ENCODE measurements around the gene RGP1.

The RGP1 gene

DNA sequence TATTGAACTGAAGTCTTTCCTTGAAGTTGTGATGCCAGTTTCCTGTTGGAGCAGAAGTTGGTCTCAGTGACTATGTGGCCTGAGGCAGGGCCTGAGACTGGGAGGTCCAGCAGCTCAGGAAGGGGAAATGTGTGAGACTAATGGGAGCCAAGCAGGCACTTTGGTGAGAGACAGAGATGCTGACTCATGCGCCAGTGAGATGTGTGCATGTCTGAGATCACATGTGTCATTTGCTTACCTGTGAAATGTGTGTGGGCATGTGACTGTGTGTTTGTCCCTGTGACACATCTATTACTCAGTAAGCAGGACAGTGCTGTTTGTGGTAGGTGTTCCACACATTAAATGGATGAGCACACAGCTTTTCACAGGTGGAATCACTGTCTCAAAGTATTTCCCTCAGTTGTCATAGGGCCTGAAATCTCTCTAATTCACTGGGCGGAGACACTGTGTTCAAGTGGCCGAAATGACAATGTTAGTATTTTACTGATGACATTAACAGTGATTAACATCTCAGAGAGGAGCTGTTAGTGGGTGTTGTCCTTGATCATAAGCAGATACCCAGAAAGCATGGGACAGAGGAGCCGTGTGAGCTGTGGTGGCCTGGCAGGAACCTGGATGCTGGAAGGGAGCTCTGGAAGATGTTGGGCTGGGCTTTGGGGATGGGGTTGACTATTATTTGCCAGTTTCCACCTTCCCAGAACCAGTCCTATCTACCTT lies 49.7 kb downstream of the RGP1 start:
- Histone ChIP-seq H3K36me3 (ENCODE audit: control insufficient read depth in 1 of 2, insufficient read depth in 2 of 2, low read length in 2 of 2) (peaks cover 8 to 24% of the 10 kb centered on the region in 2 donors), H3K9me3 (ENCODE audit: control insufficient read depth in 1 of 2, low read length in 2 of 2) (no peaks in the 10 kb centered on the region), H3K27ac (ENCODE audit: low read depth, low read length) (no peak overlapping the region), H3K27me3 (ENCODE audit: control insufficient read depth in 1 of 2, insufficient read depth in 2 of 2, low read length in 2 of 2) (no peaks in the 10 kb centered on the region), H3K4me3 (ENCODE audit: low read depth in 1 of 2, low read length in 2 of 2) (no peak overlapping the region), H3K9ac (ENCODE audit: low read depth in 1 of 2, low read length in 2 of 2) (no peak overlapping the region), H3K4me1 (ENCODE audit: control insufficient read depth in 1 of 2, insufficient read depth in 2 of 2, low read length in 2 of 2) (no peaks in the 10 kb centered on the region)

DNA sequence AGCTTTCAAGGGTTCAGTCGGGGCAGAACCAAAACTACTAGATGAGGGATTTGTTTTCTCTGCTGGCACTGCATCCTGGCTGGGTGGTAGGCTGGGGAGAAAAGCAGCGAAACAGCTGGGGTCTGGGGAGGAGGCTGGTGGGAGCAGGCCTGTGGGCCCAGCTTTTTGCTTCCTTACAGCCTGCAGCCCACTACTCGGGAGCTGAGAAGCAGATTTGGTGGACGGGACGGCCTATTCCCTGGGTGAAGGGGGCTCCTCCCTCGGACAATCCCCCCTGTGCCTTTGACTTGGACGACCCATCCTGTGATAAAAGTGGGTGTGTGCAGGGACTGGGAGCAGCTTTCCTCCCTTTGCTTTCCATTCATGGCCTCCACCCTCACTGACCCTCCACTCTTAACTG lies 51.4 kb downstream of the RGP1 start:
- Histone ChIP-seq H3K9me3 (ENCODE audit: control insufficient read depth in 1 of 2, low read length in 2 of 2) (no peaks in the 10 kb centered on the region), H3K4me1 (ENCODE audit: control insufficient read depth in 1 of 2, insufficient read depth in 2 of 2, low read length in 2 of 2) (no peaks in the 10 kb centered on the region), H3K9ac (ENCODE audit: low read depth in 1 of 2, low read length in 2 of 2) (no peak overlapping the region), H3K4me3 (ENCODE audit: low read depth in 1 of 2, low read length in 2 of 2) (no peak overlapping the region), H3K36me3 (ENCODE audit: control insufficient read depth in 1 of 2, insufficient read depth in 2 of 2, low read length in 2 of 2) (peaks cover 11 to 31% of the 10 kb centered on the region in 2 donors), H3K27me3 (ENCODE audit: control insufficient read depth in 1 of 2, insufficient read depth in 2 of 2, low read length in 2 of 2) (no peaks in the 10 kb centered on the region), H3K27ac (ENCODE audit: low read depth, low read length) (no peak overlapping the region)

DNA sequence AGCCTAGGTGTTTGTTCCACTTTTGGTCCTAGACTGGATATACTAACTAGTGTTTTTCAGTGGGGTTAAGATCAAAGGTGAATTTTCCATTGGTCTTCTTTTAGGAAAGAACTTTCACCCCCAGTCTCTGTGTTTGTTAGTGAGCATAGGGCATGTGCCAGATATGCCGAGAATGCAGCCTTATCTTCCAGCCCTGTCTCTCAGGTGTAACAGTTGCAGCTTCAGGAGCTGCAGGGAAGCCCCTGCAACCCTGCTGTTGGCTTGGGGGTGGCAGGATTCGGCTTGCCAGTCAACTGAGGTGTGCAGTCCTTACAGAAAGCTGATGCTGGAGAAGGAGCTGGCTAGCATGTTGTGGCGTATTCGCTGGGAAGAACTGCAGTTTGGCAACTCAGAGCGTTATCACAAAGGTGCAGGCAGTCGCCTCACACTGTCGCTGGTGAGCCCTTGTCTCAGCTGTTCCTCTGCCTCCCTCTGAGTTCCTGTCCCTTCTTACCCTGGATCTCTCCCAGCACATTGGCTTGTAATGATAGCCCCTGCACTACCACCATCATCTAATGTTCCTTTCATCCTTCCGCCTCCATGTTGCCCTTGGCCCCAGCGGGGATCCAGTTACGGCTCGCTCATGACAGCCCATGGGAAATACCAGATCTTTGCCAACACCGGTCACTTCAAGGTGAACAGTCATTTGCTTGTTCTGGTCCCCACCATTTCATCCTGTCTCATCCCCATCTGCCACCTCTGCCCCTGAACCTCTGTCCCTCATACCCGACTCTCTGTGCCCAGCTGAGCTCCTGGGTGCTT lies 52.4 kb downstream of the RGP1 start:
- Histone ChIP-seq H3K27me3 (ENCODE audit: control insufficient read depth in 1 of 2, insufficient read depth in 2 of 2, low read length in 2 of 2) (no peaks in the 10 kb centered on the region), H3K27ac (ENCODE audit: low read depth, low read length) (no peak overlapping the region), H3K9me3 (ENCODE audit: control insufficient read depth in 1 of 2, low read length in 2 of 2) (no peaks in the 10 kb centered on the region), H3K36me3 (ENCODE audit: control insufficient read depth in 1 of 2, insufficient read depth in 2 of 2, low read length in 2 of 2) (peaks cover 17 to 41% of the 10 kb centered on the region in 2 donors), H3K4me3 (ENCODE audit: low read depth in 1 of 2, low read length in 2 of 2) (no peak overlapping the region), H3K4me1 (ENCODE audit: control insufficient read depth in 1 of 2, insufficient read depth in 2 of 2, low read length in 2 of 2) (no peaks in the 10 kb centered on the region), H3K9ac (ENCODE audit: low read depth in 1 of 2, low read length in 2 of 2) (no peak overlapping the region)

DNA sequence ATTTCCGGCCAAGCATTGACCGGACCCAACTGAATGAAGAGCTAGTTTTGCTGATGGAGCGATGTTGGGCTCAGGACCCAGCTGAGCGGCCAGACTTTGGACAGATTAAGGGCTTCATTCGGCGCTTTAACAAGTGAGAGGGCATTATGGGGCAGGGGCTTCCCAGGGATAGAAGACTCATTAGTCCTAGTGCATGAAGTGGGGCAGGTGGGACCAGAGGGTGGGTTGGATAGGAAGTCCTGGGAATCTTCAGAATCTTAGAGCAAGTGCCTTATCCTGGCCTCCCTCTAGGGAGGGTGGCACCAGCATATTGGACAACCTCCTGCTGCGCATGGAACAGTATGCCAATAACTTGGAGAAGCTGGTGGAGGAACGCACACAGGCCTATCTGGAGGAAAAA lies 57.0 kb downstream of the RGP1 start:
- Histone ChIP-seq H3K27ac (ENCODE audit: low read depth, low read length) (no peak overlapping the region), H3K36me3 (ENCODE audit: control insufficient read depth in 1 of 2, insufficient read depth in 2 of 2, low read length in 2 of 2) (peaks cover 16 to 65% of the 10 kb centered on the region in 2 donors), H3K9me3 (ENCODE audit: control insufficient read depth in 1 of 2, low read length in 2 of 2) (no peaks in the 10 kb centered on the region), H3K27me3 (ENCODE audit: control insufficient read depth in 1 of 2, insufficient read depth in 2 of 2, low read length in 2 of 2) (no peaks in the 10 kb centered on the region), H3K4me1 (ENCODE audit: control insufficient read depth in 1 of 2, insufficient read depth in 2 of 2, low read length in 2 of 2) (no peaks in the 10 kb centered on the region), H3K9ac (ENCODE audit: low read depth in 1 of 2, low read length in 2 of 2) (no peak overlapping the region), H3K4me3 (ENCODE audit: low read depth in 1 of 2, low read length in 2 of 2) (no peak overlapping the region)

Data from duodenal mucosa (tissue), 2 donors.